ENCODE measurements around the gene FOXN1. TPM values are rescaled to one million over a fixed set of nuclear protein-coding genes. Genes with fewer than 3 reads are reported as not detected.

Gene FOXN1
- total RNA-seq, 1 experiment from 2014 or later: not detected

DNA sequence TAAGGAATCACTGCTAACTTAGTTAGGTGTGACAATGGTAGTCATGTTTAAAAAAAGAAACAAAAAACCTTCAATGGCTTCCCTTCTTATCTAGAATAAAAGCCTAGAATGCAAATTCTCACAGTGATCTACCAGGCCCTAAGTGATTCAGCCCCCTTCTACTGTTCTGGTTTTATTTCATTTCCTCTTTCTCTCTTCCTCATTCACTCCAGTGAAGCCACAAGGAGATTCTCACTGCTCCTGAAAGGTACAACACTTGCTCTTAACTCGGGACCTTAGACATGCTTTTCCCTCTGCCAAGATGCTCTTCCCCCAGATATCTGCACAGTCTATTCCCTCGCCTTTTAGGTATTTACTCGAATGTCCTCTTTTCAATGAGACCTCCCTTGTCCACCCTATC lies 61.5 kb downstream of the FOXN1 start:
- no peak for DNase-seq
- ChIA-PET CTCF (no interaction called here), POLR2A (ENCODE audit: unreplicated experiment) (no interaction called here)
- Histone ChIP-seq H3K27ac (ENCODE audit: low read length) (no peak overlapping the region), H3K9me3 (ENCODE audit: low read length) (no peaks in the 10 kb centered on the region), H2AFZ (ENCODE audit: low read length) (no peak overlapping the region), H3K79me2 (ENCODE audit: low read length) (peaks cover 23% of the 10 kb centered on the region), H3K27me3 (ENCODE audit: low read length) (no peaks in the 10 kb centered on the region), H3K9ac (ENCODE audit: low read length) (no peak overlapping the region), H3K4me3 (ENCODE audit: low read length) (no peak overlapping the region), H3K4me2 (ENCODE audit: low read length) (no peak overlapping the region), H3K36me3 (ENCODE audit: low read depth, low read length) (no peaks in the 10 kb centered on the region), H3F3A (ENCODE audit: low read length, unreplicated experiment) (no peaks in the 10 kb centered on the region), H3K4me1 (ENCODE audit: insufficient read depth, low read length) (peaks cover 12% of the 10 kb centered on the region), H4K20me1 (ENCODE audit: low read length) (no peaks in the 10 kb centered on the region), H3K9me2 (replicated peaks; ENCODE audit: low read length) (no peaks in the 10 kb centered on the region)
- TF ChIP-seq, protein P1, sequence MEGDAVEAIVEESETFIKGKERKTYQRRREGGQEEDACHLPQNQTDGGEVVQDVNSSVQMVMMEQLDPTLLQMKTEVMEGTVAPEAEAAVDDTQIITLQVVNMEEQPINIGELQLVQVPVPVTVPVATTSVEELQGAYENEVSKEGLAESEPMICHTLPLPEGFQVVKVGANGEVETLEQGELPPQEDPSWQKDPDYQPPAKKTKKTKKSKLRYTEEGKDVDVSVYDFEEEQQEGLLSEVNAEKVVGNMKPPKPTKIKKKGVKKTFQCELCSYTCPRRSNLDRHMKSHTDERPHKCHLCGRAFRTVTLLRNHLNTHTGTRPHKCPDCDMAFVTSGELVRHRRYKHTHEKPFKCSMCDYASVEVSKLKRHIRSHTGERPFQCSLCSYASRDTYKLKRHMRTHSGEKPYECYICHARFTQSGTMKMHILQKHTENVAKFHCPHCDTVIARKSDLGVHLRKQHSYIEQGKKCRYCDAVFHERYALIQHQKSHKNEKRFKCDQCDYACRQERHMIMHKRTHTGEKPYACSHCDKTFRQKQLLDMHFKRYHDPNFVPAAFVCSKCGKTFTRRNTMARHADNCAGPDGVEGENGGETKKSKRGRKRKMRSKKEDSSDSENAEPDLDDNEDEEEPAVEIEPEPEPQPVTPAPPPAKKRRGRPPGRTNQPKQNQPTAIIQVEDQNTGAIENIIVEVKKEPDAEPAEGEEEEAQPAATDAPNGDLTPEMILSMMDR (conservative IDR thresholded peaks at IDR 0.05; ENCODE audit: low read depth, low read length): no peak
- TF ChIP-seq EZH2phosphoT487 (IDR thresholded peaks at IDR 0.05; ENCODE audit: borderline replicate concordance, low read length) (no peak), EZH2 (IDR thresholded peaks at IDR 0.05; ENCODE audit: low read length, unreplicated experiment) (no peak)
- ATAC-seq: no peak
- BruUV-seq (replicated peaks): no TSS peak
- intact Hi-C loops (cut with micrococcal nuclease): no loop called here

DNA sequence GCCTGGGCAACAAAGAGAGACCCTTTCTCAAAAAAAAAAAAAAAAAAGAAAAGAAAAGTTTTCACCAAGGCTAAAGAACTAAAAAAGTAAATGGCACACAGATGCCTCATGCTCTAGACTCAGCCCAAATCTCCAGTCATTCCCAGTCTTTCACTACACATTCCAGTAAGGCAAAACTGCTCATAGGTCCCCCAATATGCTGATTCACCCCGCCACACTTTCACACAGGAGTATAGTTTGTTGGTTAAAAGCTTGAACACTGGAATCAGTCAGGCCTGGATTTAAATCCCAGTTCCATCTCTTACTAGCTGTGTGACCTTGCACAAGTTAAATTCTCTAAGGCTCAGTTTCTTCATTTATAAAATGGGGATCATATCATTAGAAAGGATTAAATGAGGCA lies 63.3 kb downstream of the FOXN1 start:
- Histone ChIP-seq H3K9ac (ENCODE audit: low read length) (no peak overlapping the region), H4K20me1 (ENCODE audit: low read length) (no peaks in the 10 kb centered on the region), H3K4me1 (ENCODE audit: insufficient read depth, low read length) (peaks cover 15% of the 10 kb centered on the region), H3K36me3 (ENCODE audit: low read depth, low read length) (no peaks in the 10 kb centered on the region), H3F3A (ENCODE audit: low read length, unreplicated experiment) (no peaks in the 10 kb centered on the region), H3K9me3 (ENCODE audit: low read length) (no peaks in the 10 kb centered on the region), H2AFZ (ENCODE audit: low read length) (no peak overlapping the region), H3K4me3 (ENCODE audit: low read length) (peak overlapping the region; percentile 7; the same call in 1 of the 2 replicates), H3K9me2 (replicated peaks; ENCODE audit: low read length) (no peaks in the 10 kb centered on the region), H3K4me2 (ENCODE audit: low read length) (peak overlapping the region; percentile 91; the same call in 1 of the 2 replicates), H3K27ac (ENCODE audit: low read length) (no peak overlapping the region), H3K27me3 (ENCODE audit: low read length) (no peaks in the 10 kb centered on the region), H3K79me2 (ENCODE audit: low read length) (peaks cover 23% of the 10 kb centered on the region)
- CTCF ChIA-PET: no interaction called here
- no peak for ATAC-seq
- no TSS peak for BruUV-seq (replicated peaks)
- intact Hi-C loops (cut with micrococcal nuclease): no loop called here
- POLR2A ChIA-PET (ENCODE audit: unreplicated experiment): no interaction called here
- no peak for DNase-seq
- TF ChIP-seq, protein P1 (conservative IDR thresholded peaks at IDR 0.05; ENCODE audit: low read depth, low read length): no peak
- TF ChIP-seq EZH2 (IDR thresholded peaks at IDR 0.05; ENCODE audit: low read length, unreplicated experiment) (no peak), EZH2phosphoT487 (IDR thresholded peaks at IDR 0.05; ENCODE audit: borderline replicate concordance, low read length) (no peak)

DNA sequence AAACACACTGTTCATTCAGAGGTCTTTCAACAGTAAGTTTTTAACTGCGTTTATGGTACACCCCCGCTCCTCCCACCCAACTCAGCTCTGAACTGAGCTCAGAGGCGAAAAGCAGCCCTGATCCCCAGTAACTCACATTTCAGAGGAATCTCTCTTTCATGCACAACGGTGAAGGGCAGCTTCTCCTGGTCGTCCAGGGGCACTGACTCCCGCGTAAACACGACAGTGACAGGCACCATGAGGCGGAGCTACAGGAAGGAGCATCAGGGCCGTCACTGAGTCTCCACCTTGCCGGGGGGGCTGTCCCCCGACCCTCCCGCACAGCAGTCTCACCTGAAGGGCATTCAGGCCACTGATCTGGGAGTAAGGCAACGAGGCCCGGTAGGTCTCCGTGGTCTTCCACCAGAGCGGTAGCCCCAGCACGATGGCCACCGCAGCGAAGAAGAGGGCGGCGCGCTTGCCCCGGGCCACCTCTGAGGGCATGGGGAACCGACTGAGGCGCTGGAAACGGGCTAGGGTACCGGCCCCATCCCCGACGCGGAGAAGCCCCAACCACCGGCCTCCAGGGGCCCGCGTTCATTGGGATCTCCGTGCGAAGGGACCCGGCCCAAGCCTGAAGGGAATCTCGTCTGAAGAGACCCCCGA lies 64.7 kb downstream of the FOXN1 start:
- Histone ChIP-seq H3K9me2 (replicated peaks; ENCODE audit: low read length) (no peaks in the 10 kb centered on the region), H2AFZ (ENCODE audit: low read length) (peak overlapping the region; percentile 97), H3F3A (ENCODE audit: low read length, unreplicated experiment) (no peaks in the 10 kb centered on the region), H3K79me2 (ENCODE audit: low read length) (peaks cover 23% of the 10 kb centered on the region), H3K36me3 (ENCODE audit: low read depth, low read length) (no peaks in the 10 kb centered on the region; the same call in 1 of the 2 replicates), H3K4me1 (ENCODE audit: insufficient read depth, low read length) (peaks cover 15% of the 10 kb centered on the region), H3K4me3 (ENCODE audit: low read length) (peak overlapping the region; percentile 98), H3K9me3 (ENCODE audit: low read length) (no peaks in the 10 kb centered on the region), H3K27me3 (ENCODE audit: low read length) (no peaks in the 10 kb centered on the region), H3K4me2 (ENCODE audit: low read length) (peak overlapping the region; percentile 91), H3K27ac (ENCODE audit: low read length) (no peak overlapping the region), H3K9ac (ENCODE audit: low read length) (peak overlapping the region; percentile 83), H4K20me1 (ENCODE audit: low read length) (no peaks in the 10 kb centered on the region)
- TF ChIP-seq EZH2phosphoT487 (IDR thresholded peaks at IDR 0.05; ENCODE audit: borderline replicate concordance, low read length) (no peak), EZH2 (IDR thresholded peaks at IDR 0.05; ENCODE audit: low read length, unreplicated experiment) (no peak)
- TF ChIP-seq, protein P1 (conservative IDR thresholded peaks at IDR 0.05; ENCODE audit: low read depth, low read length): no peak
- peak; percentile 20 for DNase-seq
- ATAC-seq: peak; percentile 43
- POLR2A ChIA-PET (ENCODE audit: unreplicated experiment): interaction anchor here (0.5 to 0.6 kb wide), 2 partner anchors 11 to 18 kb away, joined by 3 to 13 read pairs; no protein-coding TSS in a partner anchor
- intact Hi-C loops (cut with micrococcal nuclease): no loop called here
- CTCF ChIA-PET: no interaction called here
- no TSS peak for BruUV-seq (replicated peaks)

Data from PC-3 (cell line).